Ureter (tissue), 1 donor: ENCODE measurements around the gene TCEA2. TPM values are rescaled to one million over a fixed set of nuclear protein-coding genes. Genes with fewer than 3 reads are reported as not detected.

Experiments
- DNase-seq: peaks from one replicate; pipeline ENCODE4 v3.0.0-alpha.2; 2020; ENCODE audit warnings: low spot score
- total RNA-seq: library from RNA; stranded (reverse); gene quantifications from one replicate; pipeline ENCODE4 v1.2.4, GENCODE V29; 2023
- donor health status: DM: yes; HTN: yes; CAD: no.

Gene TCEA2
- total RNA-seq, 1 donor from 2014 or later, result 43.6 TPM

- DNase-seq, result no peak
These were observed 27.1 kb upstream of the TCEA2 start, which contains the start of gene C20orf204 for GRCh38 chr20:64035933-64036345. Gene C20orf204, plus strand, starts transcription at chr20:64036182. Its CDS starts 142 bp downstream, at chr20:64036324.

- DNase-seq, result no peak
These were observed 26.4 kb upstream of the TCEA2 start for GRCh38 chr20:64036346-64037198.

- no peak for DNase-seq
These were observed 25.9 kb upstream of the TCEA2 start for GRCh38 chr20:64037199-64037497.

- DNase-seq, result no peak
These were observed 25.3 kb upstream of the TCEA2 start for GRCh38 chr20:64037498-64038213.

GRCh38 chr20:64038224-64038564 is 24.8 kb upstream of the TCEA2 start:
- no peak for DNase-seq

- peak; percentile 69 for DNase-seq
These were observed 24.3 kb upstream of the TCEA2 start for GRCh38 chr20:64038565-64039292.

GRCh38 chr20:64039293-64040160 is 23.5 kb upstream of the TCEA2 start:
- no peak for DNase-seq

GRCh38 chr20:64040231-64041039 is 22.6 kb upstream of the TCEA2 start:
- DNase-seq, result no peak

GRCh38 chr20:64041040-64041780 is 21.8 kb upstream of the TCEA2 start:
- no peak for DNase-seq

- DNase-seq, result no peak
These were observed 21.3 kb upstream of the TCEA2 start for GRCh38 chr20:64041781-64042053.

GRCh38 chr20:64042054-64042781 is 20.8 kb upstream of the TCEA2 start:
- no peak for DNase-seq

GRCh38 chr20:64043768-64044167 is 19.2 kb upstream of the TCEA2 start:
- no peak for DNase-seq

GRCh38 chr20:64044484-64045247 is 18.3 kb upstream of the TCEA2 start:
- no peak for DNase-seq

- no peak for DNase-seq
These were observed 17.5 kb upstream of the TCEA2 start for GRCh38 chr20:64045346-64046011.

GRCh38 chr20:64047046-64047389 is 16.0 kb upstream of the TCEA2 start:
- DNase-seq, result no peak

- DNase-seq, result no peak
These were observed 15.0 kb upstream of the TCEA2 start for GRCh38 chr20:64047968-64048401.

GRCh38 chr20:64048402-64049044 is 14.5 kb upstream of the TCEA2 start:
- DNase-seq, result no peak
